Activated CD4-positive, alpha-beta memory T cell treated with anti-CD3 and anti-CD28 coated beads, Interleukin-2, amount 10 ng/mL, durations not matched to agents 7 days and 5 days (primary cell): ENCODE data around the gene ADAP1. TPM values are rescaled to one million over a fixed set of nuclear protein-coding genes. Genes with fewer than 3 reads are reported as not detected.
"Not testable (repeated sequence)": the region's sequence is repeated elsewhere in the genome, so short reads cannot be mapped to it uniquely, and the experiment has no call there.

Experiments
- CTCF ChIA-PET: fragments of 350-600 bp; sonication (Branson Sonifier 250); formaldehyde crosslinking; loops from one replicate; lab custom pipeline; 2021; ENCODE audit warnings: antibody characterized with exemption, inconsistent platforms; lab: Charles Lee
- POLR2A ChIA-PET: fragments of 350-600 bp; sonication (Branson Sonifier 250); formaldehyde crosslinking; loops from one replicate; lab custom pipeline; 2021; ENCODE audit warnings: antibody characterized with exemption; lab: Charles Lee
- DNase-seq: peaks from one replicate; pipeline ENCODE4 v3.0.0-alpha.2; 2020
- H3K27ac Mint-ChIP-seq: one replicate; pipeline ENCODE4 v1.8.0; 2021; ENCODE audit warnings: mild to moderate bottlenecking, mixed read lengths
- H3K27me3 Mint-ChIP-seq: one replicate; pipeline ENCODE4 v1.8.0; 2021; ENCODE audit warnings: mixed read lengths
- H3K36me3 Mint-ChIP-seq: one replicate; pipeline ENCODE4 v1.8.0; 2021; ENCODE audit warnings: low read depth, mixed read lengths
- H3K4me1 Mint-ChIP-seq: one replicate; pipeline ENCODE4 v1.8.0; 2021; ENCODE audit warnings: mixed read lengths
- H3K4me3 Mint-ChIP-seq: one replicate; pipeline ENCODE4 v1.8.0; 2021; ENCODE audit warnings: mild to moderate bottlenecking, mixed read lengths
- H3K9me3 Mint-ChIP-seq: one replicate; pipeline ENCODE4 v1.8.0; 2021; ENCODE audit warnings: mixed read lengths
- total RNA-seq, 2 experiments: library from RNA; stranded (reverse); gene quantifications; one replicate each; pipeline ENCODE4 v1.2.3, GENCODE V29; 2021

Gene ADAP1
- total RNA-seq, 2 experiments from 2014 or later: 11.1 to 13.0 TPM

GRCh38 chr7:915291-916218 lies 38.9 kb downstream of the ADAP1 start:
- POLR2A ChIA-PET: no interaction called here
- no peak for DNase-seq
- Mint-ChIP-seq H3K4me1 (peaks cover 4% of the 10 kb centered on the region), H3K4me3 (no peak overlapping the region), H3K9me3 (no peaks in the 10 kb centered on the region), H3K27me3 (peaks cover 2% of the 10 kb centered on the region), H3K27ac (no peak overlapping the region), H3K36me3 (no peaks in the 10 kb centered on the region)
- CTCF ChIA-PET: no interaction called here

- peaks cover 11% of the 10 kb centered on the region for H3K4me1 Mint-ChIP-seq
- DNase-seq: no peak
- peaks cover 10% of the 10 kb centered on the region for H3K27me3 Mint-ChIP-seq
- no peaks in the 10 kb centered on the region for H3K9me3 Mint-ChIP-seq
- H3K27ac Mint-ChIP-seq: no peak overlapping the region
- ChIA-PET POLR2A (interaction anchor here (2.2 kb wide), 1 partner anchor 8 kb away, joined by 7 read pairs; no protein-coding TSS in a partner anchor), CTCF (no interaction called here)
- H3K36me3 Mint-ChIP-seq: no peaks in the 10 kb centered on the region
- no peak overlapping the region for H3K4me3 Mint-ChIP-seq
Measured at GRCh38 chr7:914521-915194, 39.8 kb downstream of the ADAP1 start.

GRCh38 chr7:913736-914520 lies 40.6 kb downstream of the ADAP1 start:
- Mint-ChIP-seq H3K27ac (no peak overlapping the region), H3K36me3 (no peaks in the 10 kb centered on the region), H3K4me1 (peaks cover 9% of the 10 kb centered on the region), H3K4me3 (no peak overlapping the region), H3K27me3 (peaks cover 9% of the 10 kb centered on the region), H3K9me3 (no peaks in the 10 kb centered on the region)
- POLR2A ChIA-PET: interaction anchor here (1.1 to 2.2 kb wide), 2 partner anchors 9 to 61 kb away, joined by 3 to 7 read pairs; partner anchors contain the start of gene COX19
- CTCF ChIA-PET: interaction anchor here (0.9 kb wide), 1 partner anchor 38 kb away, joined by 9 read pairs; no protein-coding TSS in a partner anchor
- DNase-seq: no peak

GRCh38 chr7:911791-912480 lies 42.5 kb downstream of the ADAP1 start:
- H3K9me3 Mint-ChIP-seq: no peaks in the 10 kb centered on the region
- no peaks in the 10 kb centered on the region for H3K36me3 Mint-ChIP-seq
- ChIA-PET CTCF (no interaction called here), POLR2A (interaction anchor here (2.8 kb wide), 1 partner anchor 11 kb away, joined by 16 read pairs; no protein-coding TSS in a partner anchor)
- no peak overlapping the region for H3K4me3 Mint-ChIP-seq
- peaks cover 9% of the 10 kb centered on the region for H3K27me3 Mint-ChIP-seq
- no peak overlapping the region for H3K27ac Mint-ChIP-seq
- peaks cover 9% of the 10 kb centered on the region for H3K4me1 Mint-ChIP-seq
- DNase-seq: no peak

GRCh38 chr7:910931-911431 lies 43.5 kb downstream of the ADAP1 start:
- Mint-ChIP-seq H3K27me3 (peaks cover 9% of the 10 kb centered on the region), H3K36me3 (no peaks in the 10 kb centered on the region), H3K4me1 (peaks cover 9% of the 10 kb centered on the region), H3K4me3 (no peak overlapping the region), H3K9me3 (no peaks in the 10 kb centered on the region), H3K27ac (no peak overlapping the region)
- ChIA-PET POLR2A (interaction anchor here (1.0 to 3.2 kb wide), 4 partner anchors 12 to 64 kb away, joined by 3 to 16 read pairs (median 9); partner anchors contain the start of gene COX19), CTCF (interaction anchor here (1.6 to 4.1 kb wide), 3 partner anchors 43 to 82 kb away, joined by 4 to 21 read pairs (median 12); partner anchors contain the start of gene ADAP1)
- DNase-seq: no peak

GRCh38 chr7:910441-910861 lies 44.0 kb downstream of the ADAP1 start:
- no peak overlapping the region for H3K27ac Mint-ChIP-seq
- H3K27me3 Mint-ChIP-seq: peaks cover 9% of the 10 kb centered on the region
- ChIA-PET CTCF (interaction anchor here (1.3 to 4.1 kb wide), 5 partner anchors 12 to 83 kb away, joined by 3 to 21 read pairs (median 9); partner anchors contain the start of gene ADAP1), POLR2A (interaction anchor here (0.9 to 3.2 kb wide), 5 partner anchors 12 to 65 kb away, joined by 3 to 16 read pairs (median 3); partner anchors contain the start of genes COX19 and GET4)
- no peak for DNase-seq
- no peak overlapping the region for H3K4me3 Mint-ChIP-seq
- no peaks in the 10 kb centered on the region for H3K36me3 Mint-ChIP-seq
- no peaks in the 10 kb centered on the region for H3K9me3 Mint-ChIP-seq
- H3K4me1 Mint-ChIP-seq: peaks cover 9% of the 10 kb centered on the region

- no peak overlapping the region for H3K27ac Mint-ChIP-seq
- H3K36me3 Mint-ChIP-seq: no peaks in the 10 kb centered on the region
- peaks cover 9% of the 10 kb centered on the region for H3K27me3 Mint-ChIP-seq
- ChIA-PET CTCF (interaction anchor here (1.3 to 4.1 kb wide), 7 partner anchors 13 to 84 kb away, joined by 3 to 21 read pairs (median 4); partner anchors contain the start of genes ADAP1 and COX19), POLR2A (interaction anchor here (0.9 to 3.2 kb wide), 6 partner anchors 13 to 66 kb away, joined by 3 to 16 read pairs (median 4); partner anchors contain the start of genes ADAP1, COX19 and GET4)
- peaks cover 9% of the 10 kb centered on the region for H3K4me1 Mint-ChIP-seq
- DNase-seq: no peak
- H3K4me3 Mint-ChIP-seq: no peak overlapping the region
- no peaks in the 10 kb centered on the region for H3K9me3 Mint-ChIP-seq
Measured at GRCh38 chr7:909358-910329, 44.8 kb downstream of the ADAP1 start.

- ChIA-PET POLR2A (interaction anchor here (1.8 to 3.2 kb wide), 2 partner anchors 46 to 67 kb away, joined by 6 to 15 read pairs; partner anchors contain the start of genes ADAP1 and COX19), CTCF (interaction anchor here (1.1 to 4.1 kb wide), 9 partner anchors 14 to 84 kb away, joined by 3 to 21 read pairs (median 4); partner anchors contain the start of gene COX19)
- H3K27ac Mint-ChIP-seq, H3K4me3 Mint-ChIP-seq, H3K36me3 Mint-ChIP-seq, H3K4me1 Mint-ChIP-seq, H3K27me3 Mint-ChIP-seq, H3K9me3 Mint-ChIP-seq: not testable (repeated sequence)
- peak; percentile 70 for DNase-seq
Measured at GRCh38 chr7:908591-909357, 45.7 kb downstream of the ADAP1 start.

GRCh38 chr7:908159-908581 lies 46.3 kb downstream of the ADAP1 start:
- ChIA-PET POLR2A (interaction anchor here (1.6 to 3.2 kb wide), 3 partner anchors 15 to 67 kb away, joined by 6 to 15 read pairs (median 7); partner anchors contain the start of genes ADAP1 and COX19), CTCF (interaction anchor here (0.6 to 4.1 kb wide), 7 partner anchors 15 to 67 kb away, joined by 3 to 21 read pairs (median 4); partner anchors contain the start of gene COX19)
- H3K4me1 Mint-ChIP-seq: peaks cover 9% of the 10 kb centered on the region
- no peaks in the 10 kb centered on the region for H3K9me3 Mint-ChIP-seq
- H3K27me3 Mint-ChIP-seq: peaks cover 9% of the 10 kb centered on the region
- H3K27ac Mint-ChIP-seq: no peak overlapping the region
- H3K36me3 Mint-ChIP-seq: no peaks in the 10 kb centered on the region
- no peak for DNase-seq
- H3K4me3 Mint-ChIP-seq: no peak overlapping the region
